Stimulated activated memory B cell treated with anti-CD40 and anti-IgM and Interleukin-4, amounts not matched to agents 10 μg/mL and 1 μg/mL and 100 μg/mL, for 72 hours (primary cell): Measurements from ENCODE around the gene SRA1.
"Not testable (repeated sequence)": the region's sequence is repeated elsewhere in the genome, so short reads cannot be mapped to it uniquely, and the experiment has no call there.

Source experiments
- ATAC-seq: fragments of 150-1000 bp; cut with Tn5 transposase; 2 replicates; pipeline ENCODE4 v1.10.0; 2021
- H3K27ac Mint-ChIP-seq: one replicate; pipeline ENCODE4 v1.8.0; 2022; ENCODE audit warnings: mild to moderate bottlenecking, mixed read lengths
- H3K27me3 Mint-ChIP-seq: one replicate; pipeline ENCODE4 v1.8.0; 2022; ENCODE audit warnings: mixed read lengths
- H3K36me3 Mint-ChIP-seq: one replicate; pipeline ENCODE4 v1.8.0; 2022; ENCODE audit warnings: mixed read lengths
- H3K4me1 Mint-ChIP-seq: one replicate; pipeline ENCODE4 v1.8.0; 2022; ENCODE audit warnings: mixed read lengths
- H3K4me3 Mint-ChIP-seq: one replicate; pipeline ENCODE4 v1.8.0; 2022; ENCODE audit warnings: mild to moderate bottlenecking, moderate library complexity, mixed read lengths
- H3K9me3 Mint-ChIP-seq: one replicate; pipeline ENCODE4 v1.8.0; 2022; ENCODE audit warnings: mixed read lengths

Gene SRA1

DNA sequence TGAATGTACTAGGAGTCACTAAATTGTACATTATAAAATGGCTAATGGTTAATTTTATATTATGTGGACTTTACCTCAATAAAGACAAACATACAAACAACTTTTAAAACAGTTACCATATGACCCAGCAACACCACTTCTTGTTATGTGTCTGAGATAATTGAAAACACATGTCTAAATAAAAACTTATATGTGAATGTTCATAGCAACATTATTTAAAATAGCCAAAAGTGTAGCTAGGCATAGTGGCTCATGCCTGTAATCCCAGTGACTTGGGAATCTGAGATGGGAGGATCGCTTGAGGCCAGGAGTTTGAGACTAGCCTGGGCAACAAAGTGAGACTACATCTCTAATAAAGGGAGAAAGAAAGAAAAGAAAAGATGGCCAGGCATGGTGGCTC, 30.2 kb upstream of the SRA1 start:
- no peak for ATAC-seq
- H3K27ac Mint-ChIP-seq = no peak overlapping the region
- H3K4me3 Mint-ChIP-seq = no peak overlapping the region
- no peaks in the 10 kb centered on the region for H3K4me1 Mint-ChIP-seq
- no peaks in the 10 kb centered on the region for H3K36me3 Mint-ChIP-seq
- no peaks in the 10 kb centered on the region for H3K27me3 Mint-ChIP-seq
- peaks cover 6% of the 10 kb centered on the region for H3K9me3 Mint-ChIP-seq

DNA sequence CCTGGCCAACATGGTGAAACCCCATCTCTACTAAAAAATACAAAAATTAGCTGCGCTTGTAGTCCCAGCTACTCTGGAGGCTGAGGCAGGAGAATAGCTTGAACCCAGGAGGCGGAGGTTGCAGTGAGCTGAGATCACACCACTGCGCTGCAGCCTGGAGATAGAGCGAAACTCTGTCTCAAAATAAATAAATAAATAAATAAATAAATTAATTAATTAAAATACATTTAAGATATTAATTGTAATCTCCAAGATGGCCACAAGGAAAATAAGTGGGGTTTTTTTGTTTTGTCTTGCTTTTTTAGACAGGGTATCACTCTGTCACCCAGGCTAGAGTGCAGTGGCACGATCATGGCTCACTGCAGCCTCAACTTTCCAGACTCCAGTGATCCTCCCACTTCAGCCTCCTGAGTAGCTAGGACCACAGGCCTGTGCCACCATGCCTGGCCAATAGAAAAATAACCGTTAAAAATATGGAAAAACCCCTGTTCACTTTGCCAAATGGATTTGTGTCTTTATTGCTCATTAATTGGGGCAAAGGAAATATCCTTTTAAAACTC, 22.0 kb upstream of the SRA1 start:
- not testable (repeated sequence) for H3K27ac Mint-ChIP-seq, H3K4me1 Mint-ChIP-seq, H3K9me3 Mint-ChIP-seq, ATAC-seq, H3K36me3 Mint-ChIP-seq, H3K4me3 Mint-ChIP-seq, H3K27me3 Mint-ChIP-seq

DNA sequence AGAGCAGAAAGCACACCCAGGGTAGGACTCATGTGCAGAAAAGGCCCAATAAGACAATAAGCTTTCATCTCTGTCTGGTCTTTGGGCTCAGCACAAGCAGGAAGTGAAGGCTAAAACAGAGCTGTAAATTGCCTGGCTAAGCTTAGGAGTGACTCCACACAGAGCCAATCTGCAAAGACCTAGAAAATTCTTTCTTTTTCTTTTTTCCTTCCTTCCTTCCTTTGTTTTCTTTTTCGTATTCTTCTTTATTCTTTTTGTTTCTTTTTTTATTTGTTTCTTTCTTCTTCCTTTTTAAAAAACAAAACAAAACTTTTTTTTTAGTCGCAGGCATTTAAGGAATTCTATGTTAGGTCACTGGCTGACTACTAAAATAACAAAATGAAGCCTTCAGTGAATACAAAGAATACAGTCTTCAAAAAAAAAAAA, 19.5 kb upstream of the SRA1 start:
- no peaks in the 10 kb centered on the region for H3K4me1 Mint-ChIP-seq
- no peak overlapping the region for H3K27ac Mint-ChIP-seq
- no peaks in the 10 kb centered on the region for H3K27me3 Mint-ChIP-seq
- ATAC-seq = no peak
- H3K4me3 Mint-ChIP-seq = no peak overlapping the region
- H3K9me3 Mint-ChIP-seq = no peaks in the 10 kb centered on the region
- no peaks in the 10 kb centered on the region for H3K36me3 Mint-ChIP-seq

DNA sequence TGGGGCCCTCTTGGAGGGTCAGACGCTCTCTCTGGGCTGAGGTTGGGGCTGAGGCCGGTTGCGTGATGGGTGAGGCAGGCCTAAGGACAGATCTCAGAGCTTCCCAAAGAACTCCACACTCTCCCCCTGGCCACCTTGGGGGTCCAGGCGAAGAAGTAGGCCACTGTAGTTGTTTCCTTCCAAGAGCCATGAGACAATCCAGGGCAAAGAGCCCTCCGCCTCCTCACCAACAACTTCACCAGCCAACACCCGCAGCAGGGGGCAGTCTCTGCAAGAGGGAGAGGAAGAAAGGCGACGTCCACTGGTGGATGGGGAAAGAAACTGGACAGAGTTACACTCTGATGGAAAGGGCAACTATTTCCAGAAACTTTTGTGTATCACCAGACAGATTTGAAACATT, 18.0 kb upstream of the SRA1 start:
- Mint-ChIP-seq H3K27me3 (no peaks in the 10 kb centered on the region), H3K9me3 (no peaks in the 10 kb centered on the region), H3K4me3 (no peak overlapping the region), H3K36me3 (peaks cover 11% of the 10 kb centered on the region), H3K27ac (no peak overlapping the region), H3K4me1 (peaks cover 2% of the 10 kb centered on the region)
- no peak for ATAC-seq

DNA sequence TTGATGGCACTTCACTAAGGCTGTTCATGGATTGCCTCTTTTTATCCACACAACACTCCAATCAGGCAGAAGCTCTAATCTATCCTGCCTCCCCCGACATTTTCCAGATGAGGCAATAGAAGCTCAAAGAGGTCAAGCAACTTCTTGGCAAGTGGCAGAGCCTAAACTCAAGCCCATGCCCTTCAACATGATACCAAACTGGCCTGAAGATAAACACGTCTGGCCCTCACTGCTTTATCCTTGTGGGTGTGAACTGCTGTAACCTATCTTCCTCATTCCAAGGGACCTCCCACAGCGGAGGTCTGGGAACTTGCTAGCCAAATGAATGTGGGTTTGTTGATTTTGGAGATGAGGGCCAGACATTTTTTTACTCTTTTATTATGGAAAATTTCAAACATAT, 16.9 kb upstream of the SRA1 start:
- H3K9me3 Mint-ChIP-seq = no peaks in the 10 kb centered on the region
- peaks cover 15% of the 10 kb centered on the region for H3K36me3 Mint-ChIP-seq
- H3K27ac Mint-ChIP-seq = no peak overlapping the region
- no peak overlapping the region for H3K4me3 Mint-ChIP-seq
- ATAC-seq = no peak
- H3K4me1 Mint-ChIP-seq = peaks cover 9% of the 10 kb centered on the region
- H3K27me3 Mint-ChIP-seq = no peaks in the 10 kb centered on the region

DNA sequence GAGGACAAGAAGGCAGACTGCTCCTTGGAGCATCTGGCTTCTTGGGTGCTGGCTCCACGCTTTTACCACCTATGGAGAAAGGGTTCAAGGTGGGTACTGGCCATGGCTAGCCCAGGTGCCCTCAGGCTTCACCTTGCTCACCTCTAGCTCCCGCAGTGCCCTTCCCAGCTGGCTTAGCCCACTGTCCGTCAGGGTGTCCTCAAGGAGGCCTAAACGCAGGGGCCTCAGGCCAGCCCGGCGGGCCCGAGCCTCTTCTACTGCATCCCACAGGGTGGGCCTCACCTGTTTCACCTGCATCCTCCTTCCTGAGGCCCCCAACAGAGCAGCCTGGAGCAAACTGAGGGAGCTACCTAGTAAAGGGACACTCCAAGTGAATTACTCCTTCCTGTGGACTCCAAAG, 16.4 kb upstream of the SRA1 start:
- Mint-ChIP-seq H3K4me1 (peaks cover 14% of the 10 kb centered on the region), H3K27me3 (no peaks in the 10 kb centered on the region), H3K9me3 (no peaks in the 10 kb centered on the region), H3K36me3 (peaks cover 18% of the 10 kb centered on the region), H3K27ac (no peak overlapping the region), H3K4me3 (no peak overlapping the region)
- no peak for ATAC-seq

DNA sequence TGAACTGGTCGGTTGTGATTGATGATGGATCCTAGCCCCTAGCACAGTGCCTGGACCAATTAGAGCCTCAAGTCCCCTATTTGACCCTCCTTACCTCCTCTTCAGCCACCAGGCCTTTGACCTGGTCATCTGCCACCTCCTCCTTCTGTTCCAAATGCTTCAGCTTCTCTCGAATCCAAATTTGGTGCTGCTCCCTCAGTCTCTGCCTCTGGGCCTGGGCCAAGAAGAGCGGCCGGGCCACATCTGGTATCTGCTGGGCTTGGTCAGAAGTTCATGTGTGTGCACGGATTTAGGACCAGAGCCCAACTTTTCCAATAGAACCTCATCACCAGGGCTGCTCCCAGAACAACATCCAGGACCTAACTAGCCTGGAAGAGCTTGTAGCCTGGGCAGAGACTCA, 13.8 kb upstream of the SRA1 start:
- H3K36me3 Mint-ChIP-seq = peaks cover 41% of the 10 kb centered on the region
- no peak for ATAC-seq
- H3K27me3 Mint-ChIP-seq = no peaks in the 10 kb centered on the region
- H3K4me3 Mint-ChIP-seq = no peak overlapping the region
- peak overlapping the region; percentile 70 for H3K27ac Mint-ChIP-seq
- no peaks in the 10 kb centered on the region for H3K9me3 Mint-ChIP-seq
- peaks cover 38% of the 10 kb centered on the region for H3K4me1 Mint-ChIP-seq

DNA sequence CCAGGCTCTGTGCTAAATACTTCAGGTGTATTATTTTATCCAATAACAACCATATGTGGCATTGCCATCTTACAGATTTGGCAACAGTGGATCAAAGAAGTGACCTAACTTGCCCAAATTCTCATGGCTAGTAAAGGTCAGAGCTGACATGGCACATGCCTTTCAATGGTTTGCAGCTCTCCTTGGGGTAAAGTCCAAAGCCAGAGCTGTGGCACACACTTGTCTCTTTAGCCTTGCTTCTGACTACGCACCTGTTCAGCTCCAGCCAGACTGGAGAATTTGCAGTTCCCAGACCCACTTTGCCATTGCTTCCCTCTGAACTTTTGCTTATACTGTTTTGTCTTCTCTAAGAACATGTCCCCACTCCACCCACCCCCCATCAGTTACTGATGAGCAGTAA, 13.2 kb upstream of the SRA1 start:
- H3K4me3 Mint-ChIP-seq = no peak overlapping the region
- H3K27ac Mint-ChIP-seq = peak overlapping the region; percentile 70
- H3K27me3 Mint-ChIP-seq = no peaks in the 10 kb centered on the region
- peaks cover 45% of the 10 kb centered on the region for H3K4me1 Mint-ChIP-seq
- H3K9me3 Mint-ChIP-seq = no peaks in the 10 kb centered on the region
- H3K36me3 Mint-ChIP-seq = peaks cover 46% of the 10 kb centered on the region
- no peak for ATAC-seq

DNA sequence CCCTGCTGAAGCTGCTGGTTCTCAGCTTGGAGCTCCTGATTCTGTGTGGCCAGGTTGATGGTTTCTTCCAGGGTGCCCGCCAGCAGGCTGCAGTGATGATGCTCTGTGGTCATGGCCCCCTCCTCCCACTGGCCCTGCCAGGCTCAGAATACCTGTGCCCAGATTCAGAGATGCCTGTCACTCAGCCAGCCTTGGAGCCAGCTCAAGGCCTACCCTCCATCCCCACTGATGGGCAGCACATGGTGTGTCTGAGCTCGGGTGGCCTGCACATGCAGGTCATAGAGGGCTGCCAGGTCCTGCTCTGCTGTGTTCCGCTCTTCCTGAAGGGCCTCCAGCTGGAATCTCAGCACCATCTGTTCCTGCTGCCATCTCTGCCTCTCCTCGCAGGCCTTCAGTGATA, 12.8 kb upstream of the SRA1 start:
- Mint-ChIP-seq H3K4me3 (no peak overlapping the region), H3K4me1 (peaks cover 49% of the 10 kb centered on the region)

DNA sequence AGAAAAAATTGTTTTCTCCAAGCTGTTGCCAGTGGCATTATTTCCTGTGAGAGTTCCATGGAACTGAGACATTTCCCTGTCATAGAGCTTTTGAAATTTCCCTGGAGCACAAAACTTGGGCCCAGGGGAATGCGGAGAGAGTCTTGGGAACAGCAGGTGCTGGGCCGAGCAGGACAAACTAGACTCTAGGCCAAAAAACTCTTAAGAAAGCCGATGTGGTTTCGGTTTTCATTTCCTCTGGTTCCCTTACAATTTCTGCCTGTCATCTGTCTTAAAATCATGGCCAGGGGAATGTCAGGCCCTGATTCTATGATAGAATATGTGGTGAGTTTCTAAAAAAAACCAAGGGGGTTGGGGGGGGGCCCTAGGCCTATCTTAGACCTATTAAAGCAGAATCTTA, 11.9 kb upstream of the SRA1 start:
- Mint-ChIP-seq H3K4me1 (peaks cover 52% of the 10 kb centered on the region), H3K27me3 (no peaks in the 10 kb centered on the region), H3K27ac (peak overlapping the region; percentile 84), H3K4me3 (no peak overlapping the region), H3K9me3 (no peaks in the 10 kb centered on the region), H3K36me3 (peaks cover 46% of the 10 kb centered on the region)
- no peak for ATAC-seq

More for the DNA sequence above, 12.8 kb upstream of the SRA1 start:
- H3K36me3 Mint-ChIP-seq = peaks cover 46% of the 10 kb centered on the region
- H3K27me3 Mint-ChIP-seq = no peaks in the 10 kb centered on the region
- peak overlapping the region; percentile 70 for H3K27ac Mint-ChIP-seq
- H3K9me3 Mint-ChIP-seq = no peaks in the 10 kb centered on the region
- ATAC-seq = no peak

DNA sequence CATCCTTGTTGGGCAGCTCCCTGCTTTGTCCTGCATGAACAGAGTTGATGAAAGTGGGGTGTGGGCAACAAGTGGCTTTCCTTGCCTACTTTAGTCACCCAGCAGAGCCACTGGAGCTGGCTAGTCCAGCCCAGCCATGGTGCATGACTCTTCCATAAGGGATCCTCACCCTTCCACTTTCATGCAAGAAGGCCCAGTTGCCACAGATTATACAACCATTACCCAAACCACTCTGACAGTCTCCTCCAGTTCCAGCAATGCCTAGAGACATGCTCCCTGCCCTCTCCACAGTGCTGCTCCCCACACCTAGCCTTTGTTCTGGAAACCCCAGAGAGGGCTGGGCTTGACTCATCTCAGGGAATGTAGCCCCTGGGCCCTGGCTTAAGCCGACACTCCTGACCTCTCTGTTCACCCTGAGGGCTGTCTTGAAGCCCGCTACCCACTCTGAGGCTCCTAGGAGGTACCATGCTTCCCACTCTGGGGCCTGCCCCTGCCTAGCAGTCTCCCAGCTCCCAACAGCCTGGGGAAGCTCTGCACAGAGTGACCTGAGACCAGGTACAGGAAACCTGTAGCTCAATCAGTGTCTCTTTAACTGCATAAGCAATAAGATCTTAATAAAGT, 11.3 kb upstream of the SRA1 start:
- no peaks in the 10 kb centered on the region for H3K9me3 Mint-ChIP-seq
- H3K4me3 Mint-ChIP-seq = no peak overlapping the region
- H3K27me3 Mint-ChIP-seq = no peaks in the 10 kb centered on the region
- ATAC-seq = no peak
- peak overlapping the region; percentile 84 for H3K27ac Mint-ChIP-seq
- peaks cover 52% of the 10 kb centered on the region for H3K4me1 Mint-ChIP-seq
- H3K36me3 Mint-ChIP-seq = peaks cover 46% of the 10 kb centered on the region

DNA sequence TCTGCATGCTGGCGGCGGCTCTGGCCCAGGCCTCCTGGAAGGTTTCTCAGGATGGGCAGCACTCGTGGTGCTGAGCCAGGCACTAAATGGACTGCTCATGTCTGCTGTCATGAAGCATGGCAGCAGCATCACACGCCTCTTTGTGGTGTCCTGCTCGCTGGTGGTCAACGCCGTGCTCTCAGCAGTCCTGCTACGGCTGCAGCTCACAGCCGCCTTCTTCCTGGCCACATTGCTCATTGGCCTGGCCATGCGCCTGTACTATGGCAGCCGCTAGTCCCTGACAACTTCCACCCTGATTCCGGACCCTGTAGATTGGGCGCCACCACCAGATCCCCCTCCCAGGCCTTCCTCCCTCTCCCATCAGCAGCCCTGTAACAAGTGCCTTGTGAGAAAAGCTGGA, 10.6 kb upstream of the SRA1 start:
- Mint-ChIP-seq H3K27ac (peak overlapping the region; percentile 84), H3K9me3 (no peaks in the 10 kb centered on the region), H3K4me1 (peaks cover 52% of the 10 kb centered on the region), H3K36me3 (peaks cover 46% of the 10 kb centered on the region), H3K4me3 (no peak overlapping the region), H3K27me3 (no peaks in the 10 kb centered on the region)
- no peak for ATAC-seq

DNA sequence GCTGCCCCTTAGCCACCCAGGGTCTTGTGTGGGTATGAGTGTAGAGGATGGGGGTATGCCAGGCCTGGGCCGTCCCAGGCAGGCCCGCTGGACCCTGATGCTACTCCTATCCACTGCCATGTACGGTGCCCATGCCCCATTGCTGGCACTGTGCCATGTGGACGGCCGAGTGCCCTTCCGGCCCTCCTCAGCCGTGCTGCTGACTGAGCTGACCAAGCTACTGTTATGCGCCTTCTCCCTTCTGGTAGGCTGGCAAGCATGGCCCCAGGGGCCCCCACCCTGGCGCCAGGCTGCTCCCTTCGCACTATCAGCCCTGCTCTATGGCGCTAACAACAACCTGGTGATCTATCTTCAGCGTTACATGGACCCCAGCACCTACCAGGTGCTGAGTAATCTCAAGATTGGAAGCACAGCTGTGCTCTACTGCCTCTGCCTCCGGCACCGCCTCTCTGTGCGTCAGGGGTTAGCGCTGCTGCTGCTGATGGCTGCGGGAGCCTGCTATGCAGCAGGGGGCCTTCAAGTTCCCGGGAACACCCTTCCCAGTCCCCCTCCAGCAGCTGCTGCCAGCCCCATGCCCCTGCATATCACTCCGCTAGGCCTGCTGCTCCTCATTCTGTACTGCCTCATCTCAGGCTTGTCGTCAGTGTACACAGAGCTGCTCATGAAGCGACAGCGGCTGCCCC, 10.0 kb upstream of the SRA1 start:
- ATAC-seq = no peak
- Mint-ChIP-seq H3K27ac (peak overlapping the region; percentile 84), H3K27me3 (no peaks in the 10 kb centered on the region), H3K36me3 (peaks cover 46% of the 10 kb centered on the region), H3K4me3 (no peak overlapping the region), H3K4me1 (peaks cover 52% of the 10 kb centered on the region), H3K9me3 (no peaks in the 10 kb centered on the region)

DNA sequence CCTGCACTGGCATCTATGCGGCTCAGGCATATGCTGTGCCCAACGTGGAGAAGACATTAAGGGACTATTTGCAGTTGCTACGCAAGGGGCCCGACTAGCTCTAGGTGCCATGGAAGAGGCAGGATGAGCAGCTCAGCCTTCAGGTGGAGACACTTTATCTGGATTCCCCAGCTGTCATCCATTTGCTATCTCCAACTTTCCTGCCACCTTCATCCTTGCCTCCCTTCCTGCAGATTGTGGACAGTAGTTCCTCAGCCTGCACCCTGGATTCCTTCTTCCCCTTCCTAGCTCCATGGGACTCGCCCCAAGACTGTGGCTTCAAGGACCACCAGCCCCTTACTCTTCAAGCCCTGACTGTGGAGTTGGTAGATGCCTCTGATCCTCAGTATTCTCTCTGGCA, 9.4 kb upstream of the SRA1 start:
- no peaks in the 10 kb centered on the region for H3K27me3 Mint-ChIP-seq
- no peak overlapping the region for H3K4me3 Mint-ChIP-seq
- peaks cover 52% of the 10 kb centered on the region for H3K4me1 Mint-ChIP-seq
- no peaks in the 10 kb centered on the region for H3K9me3 Mint-ChIP-seq
- no peak for ATAC-seq
- peaks cover 48% of the 10 kb centered on the region for H3K36me3 Mint-ChIP-seq
- peak overlapping the region; percentile 84 for H3K27ac Mint-ChIP-seq

DNA sequence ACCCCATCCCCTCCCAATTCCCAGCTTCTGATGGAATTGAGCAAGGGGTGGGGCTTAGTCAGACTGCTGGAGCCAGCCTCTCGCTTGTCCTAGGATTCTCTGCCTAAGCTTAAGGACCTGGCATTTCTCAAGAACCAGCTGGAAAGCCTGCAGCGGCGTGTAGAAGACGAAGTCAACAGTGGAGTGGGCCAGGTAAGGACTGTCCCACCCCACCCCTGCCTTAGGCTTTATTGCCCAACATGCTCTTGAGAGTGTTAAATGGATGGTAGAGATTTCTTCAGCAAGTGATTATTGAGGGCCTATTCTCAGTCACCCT, 8.5 kb upstream of the SRA1 start:
- Mint-ChIP-seq H3K36me3 (peaks cover 51% of the 10 kb centered on the region), H3K27me3 (no peaks in the 10 kb centered on the region), H3K4me1 (peaks cover 59% of the 10 kb centered on the region), H3K4me3 (peak overlapping the region; percentile 92), H3K9me3 (no peaks in the 10 kb centered on the region), H3K27ac (peak overlapping the region; percentile 94)
- ATAC-seq = no peak

DNA sequence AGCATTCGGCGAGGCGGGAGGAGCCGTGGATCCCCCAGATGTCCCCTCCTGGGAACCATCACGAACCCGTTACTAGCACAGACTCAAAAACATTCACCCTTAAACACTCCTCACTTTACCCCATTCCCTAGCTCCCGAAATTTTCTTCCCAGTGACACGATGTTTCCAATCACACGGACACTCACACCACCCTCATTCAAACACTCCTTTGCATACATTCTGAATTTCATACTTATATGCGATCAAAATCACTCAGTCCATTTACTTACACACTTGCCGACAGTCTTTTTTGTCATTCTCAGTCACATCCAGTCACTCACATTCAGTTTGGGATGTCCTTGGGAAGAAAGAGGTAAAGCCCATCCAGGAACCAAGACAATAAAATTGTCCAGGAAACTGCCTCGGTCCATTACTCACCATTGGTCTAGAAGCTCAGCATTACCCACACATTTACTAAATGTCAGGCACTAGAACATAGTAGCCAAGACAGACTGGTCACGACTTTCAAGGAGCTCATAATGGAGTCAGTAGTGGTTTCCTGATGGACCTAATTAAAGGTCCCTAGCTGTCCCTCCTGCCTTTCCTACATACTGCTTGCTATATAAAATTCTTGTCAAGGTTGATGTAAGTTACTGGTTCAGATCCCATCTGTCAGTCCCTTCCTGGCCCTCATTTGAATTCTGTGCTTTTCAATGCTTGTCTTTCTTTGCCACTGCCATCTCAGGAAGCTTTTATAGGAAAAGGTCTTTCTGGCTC, 7.9 kb upstream of the SRA1 start:
- ATAC-seq = peak; percentile 1
- Mint-ChIP-seq H3K27ac (peak overlapping the region; percentile 94), H3K36me3 (peaks cover 51% of the 10 kb centered on the region), H3K4me1 (peaks cover 56% of the 10 kb centered on the region), H3K27me3 (no peaks in the 10 kb centered on the region), H3K4me3 (peak overlapping the region; percentile 92), H3K9me3 (no peaks in the 10 kb centered on the region)
